GM12892 (cell line): Measurements from ENCODE around the gene TMEM62.

Source experiments
- POLR2A ChIP-seq: IDR thresholded peaks from 2 replicates; pipeline ENCODE4 v1.6.1; 2011; ENCODE audit warnings: low read depth, low read length, control low read depth
- POLR2AphosphoS5 ChIP-seq: IDR thresholded peaks from 2 replicates; pipeline ENCODE4 v1.6.1; 2011; ENCODE audit warnings: low read depth, low read length, control low read depth

GRCh38 chr15:43187544-43188155 is 54.3 kb downstream of the TMEM62 start:
- TF ChIP-seq POLR2A (no peak), POLR2AphosphoS5 (no peak)
